HepG2 (cell line): ENCODE measurements around the gene PFKM. TPM values are rescaled to one million over a fixed set of nuclear protein-coding genes. Genes with fewer than 3 reads are reported as not detected.

Experiments used
- ATAC-seq: fragments of 200-7000 bp; cut with Tn5 transposase; 3 replicates; pipeline ENCODE4 v1.9.1; 2020; ENCODE audit warnings: mild to moderate bottlenecking, moderate library complexity
- BruUV-seq: library from RNA; stranded (reverse); fragments of 400-500 nt; replicated peaks from 2 replicates; lab custom pipeline; 2021; lab: Mats Ljungman, UMichigan
- CTCF ChIA-PET: fragments of 300-600 bp; formaldehyde crosslinking; extraction: SDS; loops from one replicate; lab custom pipeline; 2021; ENCODE audit warnings: low total read pairs, inconsistent platforms, low intra/inter-chr PET ratio; lab: Yijun Ruan, JAX
- POLR2A ChIA-PET: fragments of 350-600 bp; sonication (Branson Sonifier 250); formaldehyde crosslinking; loops from one replicate; lab custom pipeline; 2020; ENCODE audit warnings: antibody characterized with exemption, inconsistent platforms; lab: Yijun Ruan, JAX
- DNase-seq: peaks from one replicate; pipeline ENCODE4 v3.0.0-alpha.2; 2015; ENCODE audit warnings: low spot score
- FAIRE-seq: peaks from 3 replicates; lab custom pipeline; 2011; peaks lifted over from hg19 to GRCh38; lab: Jason Lieb, UNC
- H2AFZ ChIP-seq: one replicate; pipeline ENCODE4 v1.6.1; 2011; ENCODE audit warnings: low read length, inconsistent platforms
- H3K27ac ChIP-seq: fragments of 300-600 bp; 3 replicates; pipeline ENCODE4 v1.8.0; 2011; ENCODE audit warnings: mixed run types, mild to moderate bottlenecking, mixed read lengths, low read length, inconsistent platforms; ENCODE audit not compliant: insufficient read depth; ENCODE audit errors: extremely low read length
- H3K27me3 ChIP-seq, 2 experiments: fragments of 200-600 bp in 1 of 2; 2 replicates in 1 of 2; 3 replicates in 1 of 2; pipeline versions ENCODE4 v1.6.0 to v1.8.0; 2011; ENCODE audit warnings: low read length in 2 of 2, mild to moderate bottlenecking in 2 of 2, moderate library complexity in 2 of 2, inconsistent platforms in 1 of 2; ENCODE audit not compliant: insufficient read depth in 2 of 2, control insufficient read depth in 1 of 2
- H3K36me3 ChIP-seq, 2 experiments: fragments of 200-600 bp in 1 of 2; replicated peaks in 1 of 2; 2 replicates in 1 of 2; 3 replicates in 1 of 2; pipeline versions ENCODE4 v1.5.1 to v1.8.0; 2011; ENCODE audit warnings: low read length in 2 of 2, inconsistent platforms in 1 of 2; ENCODE audit not compliant: insufficient read depth in 2 of 2, control insufficient read depth in 1 of 2
- H3K4me1 ChIP-seq: 2 replicates; pipeline ENCODE4 v1.5.1; 2012; ENCODE audit warnings: low read length, inconsistent platforms; ENCODE audit not compliant: insufficient read depth
- H3K4me2 ChIP-seq: 2 replicates; pipeline ENCODE4 v1.6.0; 2011; ENCODE audit warnings: low read depth, low read length, inconsistent platforms
- H3K4me3 ChIP-seq, 3 experiments: fragments of 200-600 bp in 1 of 3; sonication (generic), shearing (Covaris generic) in 1 of 3; replicated peaks in 1 of 3; 2 replicates each; pipeline ENCODE4 v1.5.1; 2011 to 2016; ENCODE audit warnings: low read length in 3 of 3, inconsistent platforms in 2 of 3, low read depth in 2 of 3, mild to moderate bottlenecking in 2 of 3, control low read depth in 1 of 3, mixed read lengths in 1 of 3; ENCODE audit not compliant: insufficient read depth in 1 of 3
- H3K79me2 ChIP-seq: one replicate; pipeline ENCODE4 v1.6.1; 2011; ENCODE audit warnings: low read length, inconsistent platforms; ENCODE audit not compliant: insufficient read depth
- H3K9ac ChIP-seq: 2 replicates; pipeline ENCODE4 v1.6.0; 2011; ENCODE audit warnings: mild to moderate bottlenecking, low read depth, low read length, inconsistent platforms; ENCODE audit not compliant: insufficient read depth
- H3K9me3 ChIP-seq: 2 replicates; pipeline ENCODE4 v1.5.1; 2012; ENCODE audit warnings: mild to moderate bottlenecking, low read length
- H4K20me1 ChIP-seq: 2 replicates; pipeline ENCODE4 v1.6.0; 2011; ENCODE audit warnings: inconsistent platforms, mild to moderate bottlenecking, low read length, moderate library complexity; ENCODE audit not compliant: insufficient read depth
- ZNF224 ChIP-seq: sonication (generic); formaldehyde crosslinking; IDR thresholded peaks from 2 replicates; pipeline ENCODE4 v1.5.0; 2020; ENCODE audit warnings: mild to moderate bottlenecking, missing genetic modification reagents
- ZNF75D ChIP-seq: sonication (generic); formaldehyde crosslinking; IDR thresholded peaks from 2 replicates; pipeline ENCODE4 v1.8.1; 2023; ENCODE audit warnings: missing genetic modification reagents, mild to moderate bottlenecking, borderline replicate concordance
- WGBS: methylation state at CpG from one replicate; pipeline ENCODE4 v1.1.6; 2017; ENCODE audit warnings: low lambda C conversion rate; 5-methylcytosine and 5-hydroxymethylcytosine counted together
- in situ Hi-C: cut with HindIII; loops from 2 replicates; pipeline ENCODE4 v1.10.0; 2017; ENCODE audit warnings: low pct_unique_long_range_greater_than_20kb; ENCODE audit not compliant: extremely low pct_ligation_motif_present
- intact Hi-C: fragments of 100-400 bp; cut with micrococcal nuclease; formaldehyde crosslinking; loops from one replicate; pipeline ENCODE4 v1.10.0; 2022; ENCODE audit not compliant: unreplicated experiment
- polyA plus RNA-seq, 8 experiments: library from polyadenylated mRNA; depleted of rRNA in 3 of 8; stranded (reverse) in 7 of 8; unstranded in 1 of 8; fragments of >200 nt; fragmentation: Illumina TruSeq in 4 of 8; extraction: Trizol in 4 of 8; gene quantifications; 2 replicates each; pipeline versions ENCODE4 v1.2.1 to v1.2.3, GENCODE V29; 2011 to 2016; ENCODE audit warnings: low read depth in 4 of 8, missing spikeins in 1 of 8, mixed read lengths in 1 of 8; ENCODE audit not compliant: insufficient read depth in 1 of 8
- total RNA-seq, 5 experiments: library from RNA; depleted of rRNA; stranded (reverse); fragments of >200 nt; fragmentation: Illumina TruSeq; extraction: Trizol; gene quantifications; 2 replicates each; pipeline ENCODE4 v1.2.3, GENCODE V29; 2016; ENCODE audit warnings: low read depth in 1 of 5
- TF ChIP-seq, protein P1 (sequence below): sonication (generic); formaldehyde crosslinking; IDR thresholded peaks from 2 replicates; pipeline ENCODE4 v1.4.0; 2020; ENCODE audit warnings: missing genetic modification reagents

The PFKM gene
- total and polyA plus RNA-seq, 2 of the 13 experiments (the other 11 are each of a cell fraction or from before 2014, with no cell fraction given) = 1.9 to 2.4 TPM

DNA sequence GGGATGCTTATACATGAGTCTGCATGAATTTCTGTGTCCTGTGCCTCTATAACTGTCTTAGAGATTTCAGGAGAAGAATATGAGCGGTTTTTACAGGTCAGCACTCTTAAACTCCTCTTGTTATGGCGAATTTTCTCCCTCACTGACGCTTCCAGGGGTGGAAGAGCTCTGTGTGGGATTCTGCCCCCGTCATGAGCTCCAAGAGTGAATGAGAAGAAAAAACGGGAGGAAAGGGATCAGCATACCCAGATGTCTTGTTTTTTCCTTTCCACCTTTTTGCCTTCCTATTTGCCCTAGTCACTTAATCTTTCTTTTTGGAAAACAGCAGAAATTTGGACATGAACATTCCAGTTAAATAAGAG, 651 bp downstream of the PFKM start:
- H3K36me3 ChIP-seq = no peaks in the 10 kb centered on the region
- in situ Hi-C loops = no loop called here
- no peaks in the 10 kb centered on the region for H4K20me1 ChIP-seq
- no peak overlapping the region for H3K27ac ChIP-seq
- no peaks in the 10 kb centered on the region for H3K9me3 ChIP-seq
- DNase-seq = no peak
- H3K4me3 ChIP-seq = no peak overlapping the region
- H3K79me2 ChIP-seq = no peaks in the 10 kb centered on the region
- no peak overlapping the region for H3K4me2 ChIP-seq
- no peak for ATAC-seq
- no peak for FAIRE-seq
- H3K27me3 ChIP-seq = peaks cover 2 to 4% of the 10 kb centered on the region in 2 experiments; a peak in 2 of 5 replicates
- intact Hi-C loops = no loop called here
- no peak overlapping the region for H2AFZ ChIP-seq
- H3K4me1 ChIP-seq = peaks cover 25% of the 10 kb centered on the region
- H3K9ac ChIP-seq = no peak overlapping the region
- TF ChIP-seq, protein P1, sequence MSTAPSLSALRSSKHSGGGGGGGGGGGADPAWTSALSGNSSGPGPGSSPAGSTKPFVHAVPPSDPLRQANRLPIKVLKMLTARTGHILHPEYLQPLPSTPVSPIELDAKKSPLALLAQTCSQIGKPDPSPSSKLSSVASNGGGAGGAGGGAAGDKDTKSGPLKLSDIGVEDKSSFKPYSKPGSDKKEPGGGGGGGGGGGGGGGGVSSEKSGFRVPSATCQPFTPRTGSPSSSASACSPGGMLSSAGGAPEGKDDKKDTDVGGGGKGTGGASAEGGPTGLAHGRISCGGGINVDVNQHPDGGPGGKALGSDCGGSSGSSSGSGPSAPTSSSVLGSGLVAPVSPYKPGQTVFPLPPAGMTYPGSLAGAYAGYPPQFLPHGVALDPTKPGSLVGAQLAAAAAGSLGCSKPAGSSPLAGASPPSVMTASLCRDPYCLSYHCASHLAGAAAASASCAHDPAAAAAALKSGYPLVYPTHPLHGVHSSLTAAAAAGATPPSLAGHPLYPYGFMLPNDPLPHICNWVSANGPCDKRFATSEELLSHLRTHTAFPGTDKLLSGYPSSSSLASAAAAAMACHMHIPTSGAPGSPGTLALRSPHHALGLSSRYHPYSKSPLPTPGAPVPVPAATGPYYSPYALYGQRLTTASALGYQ = no peak
- CTCF ChIA-PET = no interaction called here
- POLR2A ChIA-PET = no interaction called here
- no TSS peak for BruUV-seq
- 13% methylated on average over 5 of the region's 5 CpGs for WGBS

DNA sequence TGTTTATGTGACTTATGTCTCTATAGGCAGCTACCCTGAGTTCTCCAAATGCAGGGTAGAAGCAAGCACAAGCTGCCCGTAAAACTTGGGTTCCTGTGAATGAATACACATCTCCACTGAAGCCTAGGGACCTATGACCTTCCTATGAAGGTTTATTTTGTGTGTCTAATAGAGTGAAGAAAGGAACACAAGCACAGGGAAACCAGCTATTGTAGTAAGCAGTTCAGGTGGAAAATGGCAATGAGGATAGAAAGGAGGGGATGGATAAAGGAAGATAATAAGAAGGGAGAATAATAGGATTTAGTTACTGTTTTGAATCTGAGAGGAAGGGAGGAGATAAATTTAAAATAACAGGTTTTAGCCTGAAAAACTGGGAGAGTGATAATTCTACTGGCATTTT, 2.4 kb downstream of the PFKM start:
- TF ChIP-seq ZNF75D (CRISPR knock-in tag) = no peak
- no peak for TF ChIP-seq ZNF224
- Histone ChIP-seq H3K4me1 (peaks cover 25% of the 10 kb centered on the region), H3K9me3 (no peaks in the 10 kb centered on the region), H3K4me2 (no peak overlapping the region), H3K27me3 (peaks cover 0 to 2% of the 10 kb centered on the region in 2 experiments; a peak in 1 of 5 replicates), H3K79me2 (no peaks in the 10 kb centered on the region), H4K20me1 (no peaks in the 10 kb centered on the region), H3K9ac (no peak overlapping the region), H3K36me3 (no peaks in the 10 kb centered on the region), H2AFZ (no peak overlapping the region), H3K27ac (no peak overlapping the region), H3K4me3 (no peak overlapping the region)
- ChIA-PET CTCF (no interaction called here), POLR2A (no interaction called here)
- intact Hi-C loops (no loop called here), in situ Hi-C loops (no loop called here)
- whole genome bisulfite sequencing = 0% methylated on average over 1 of the region's 1 CpG
- FAIRE-seq (no peak), ATAC-seq (no peak), DNase-seq (no peak)
- BruUV-seq = no TSS peak
